ENCODE data around the gene SH2D4B.

GRCh38 chr10:80488539-80489066 is 49.1 kb upstream of the SH2D4B start:
- TF ChIP-seq CTCF (conservative IDR thresholded peaks at IDR 0.05; ENCODE audit: low read length) (no peak), EZH2phosphoT487 (IDR thresholded peaks at IDR 0.05; ENCODE audit: borderline replicate concordance, low read depth, low read length) (no peak)

Measured in OCI-LY7 (cell line).